Sigmoid colon (tissue), 7 donors: ENCODE measurements around the gene NAT14. TPM values are rescaled to one million over a fixed set of nuclear protein-coding genes. Genes with fewer than 3 reads are reported as not detected.
"Not testable (repeated sequence)": the region's sequence is repeated elsewhere in the genome, so short reads cannot be mapped to it uniquely, and the experiment has no call there.

ENCODE experiments used
- DNase-seq: peaks from one replicate; pipeline ENCODE4 v3.0.0-alpha.2; 2019
- H3K27ac ChIP-seq, 4 donors: fragments of 200-600 bp; sonication (generic); one replicate each; pipeline ENCODE4 v1.5.1; 2016 to 2019; ENCODE audit warnings: mild to moderate bottlenecking in 1 of 4
- H3K27me3 ChIP-seq, 3 donors: fragments of 200-600 bp; sonication (generic); one replicate each; pipeline ENCODE4 v1.5.1; 2019; ENCODE audit warnings: mild to moderate bottlenecking in 1 of 3
- H3K36me3 ChIP-seq, 4 donors: fragments of 200-600 bp; sonication (generic); one replicate each; pipeline ENCODE4 v1.5.1; 2016 to 2019
- H3K4me1 ChIP-seq, 4 donors: fragments of 200-600 bp; sonication (generic); one replicate each; pipeline ENCODE4 v1.5.1; 2017 to 2019
- H3K4me3 ChIP-seq, 4 donors: fragments of 200-600 bp; sonication (generic); one replicate each; pipeline ENCODE4 v1.5.1; 2017 to 2019; ENCODE audit warnings: mild to moderate bottlenecking in 2 of 4, moderate library complexity in 1 of 4
- H3K9me3 ChIP-seq, 4 donors: fragments of 200-600 bp in 3 of 4; sonication (generic) in 3 of 4; one replicate each; pipeline versions ENCODE4 v1.5.1 to v1.6.1; 2013 to 2019
- EP300 ChIP-seq, 4 donors: sonication (generic); formaldehyde crosslinking; IDR thresholded peaks; one replicate each; pipeline ENCODE4 v1.6.1; 2017; ENCODE audit warnings: antibody characterized with exemption in 4 of 4
- POLR2A ChIP-seq, 2 donors: fragments of 450-650 bp; IDR thresholded peaks; one replicate each; pipeline ENCODE4 v1.6.1; 2016; ENCODE audit warnings: antibody characterized with exemption in 2 of 2, mild to moderate bottlenecking in 2 of 2, moderate library complexity in 2 of 2
- POLR2AphosphoS5 ChIP-seq, 4 donors: sonication (generic); formaldehyde crosslinking; IDR thresholded peaks; one replicate each; pipeline ENCODE4 v1.6.1; 2017; ENCODE audit warnings: antibody characterized with exemption in 4 of 4
- WGBS, 2 donors: extraction: QIAGEN DNeasy Blood & Tissue Kit; methylation state at CpG; one replicate each; pipeline ENCODE4 v1.1.7; 2013; 5-methylcytosine and 5-hydroxymethylcytosine counted together
- intact Hi-C: fragments of 100-400 bp; cut with DNase I; formaldehyde crosslinking; loops from one replicate; pipeline ENCODE4 v1.15.1; 2023
- polyA plus RNA-seq, 3 donors: library from polyadenylated mRNA; stranded (reverse); fragments of 200-250 nt; gene quantifications; one replicate each; pipeline ENCODE4 v1.2.3, GENCODE V29; 2013
- total RNA-seq, 4 donors: library from RNA; depleted of rRNA; stranded (reverse); fragments of >200 nt; gene quantifications; one replicate each; pipeline ENCODE4 v1.1.0, GENCODE V29; 2016
- TF ChIP-seq, protein P1 (sequence below), 4 experiments: fragments of 450-650 bp in 3 of 4; fragments of 200-600 bp in 1 of 4; IDR thresholded peaks; one replicate each; pipeline ENCODE4 v1.5.1; 2016 to 2019; ENCODE audit warnings: antibody characterized with exemption in 4 of 4, mild to moderate bottlenecking in 3 of 4, moderate library complexity in 2 of 4
- donor health status: healthy with polysubstance abuse.
- donor health status: Bipolar disorder and iron deficiency.
- donor health status: healthy.

The NAT14 gene
- total and polyA plus RNA-seq, 7 donors = 1.4 to 13.7 (median 7.8) TPM

DNA sequence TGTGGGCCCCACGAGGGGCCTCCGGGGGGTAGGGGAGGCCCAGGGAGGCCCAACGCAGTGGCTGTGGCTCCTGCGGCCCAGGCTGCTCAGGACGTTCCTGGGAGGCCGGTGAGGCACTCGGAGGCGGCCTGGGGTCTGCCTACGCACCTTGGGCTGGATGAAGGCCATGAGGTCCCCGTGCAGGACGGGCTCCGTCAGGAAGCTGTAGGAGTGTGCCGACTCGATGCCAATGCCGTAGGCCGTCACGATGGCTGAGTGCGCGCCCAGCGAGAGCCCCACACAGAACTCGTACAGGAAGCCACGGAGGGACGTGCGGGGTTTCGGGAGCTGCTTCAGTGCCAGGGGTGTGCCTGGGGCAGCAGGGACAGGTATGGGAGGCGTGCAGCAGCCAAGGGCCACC, 46.0 kb downstream of the NAT14 start:
- DNase-seq = no peak

DNA sequence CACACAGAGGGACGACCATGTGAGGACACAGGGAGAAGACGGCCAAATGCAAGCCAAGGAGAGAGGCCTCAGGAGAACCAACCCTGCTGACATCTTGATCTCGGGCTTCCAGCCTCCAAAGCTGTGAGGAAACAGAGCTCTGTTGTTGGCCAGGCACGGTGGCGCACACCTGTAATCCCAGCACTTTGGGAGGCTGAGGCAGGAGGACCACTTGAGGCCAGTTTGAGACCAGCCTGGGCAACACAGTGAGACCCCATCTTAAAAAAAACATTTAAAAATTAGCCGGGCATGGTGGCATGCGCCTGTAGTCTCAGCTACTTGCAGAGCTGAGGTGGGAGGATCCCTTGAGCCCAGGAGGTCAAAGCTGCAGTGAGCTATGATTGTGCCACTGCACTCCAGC, 49.3 kb downstream of the NAT14 start:
- intact Hi-C loops, H3K36me3 ChIP-seq, H3K9me3 ChIP-seq, DNase-seq, H3K27ac ChIP-seq, H3K4me3 ChIP-seq, H3K4me1 ChIP-seq: not testable (repeated sequence)
- 90 to 93% methylated on average over 7 of the region's 7 CpGs for WGBS, 2 donors
- H3K27me3 ChIP-seq = peaks cover 0 to 42% (median 8%) of the 10 kb centered on the region in 3 donors

More for the DNA sequence above, 46.0 kb downstream of the NAT14 start:
- Histone ChIP-seq H3K36me3 (no peaks in the 10 kb centered on the region), H3K4me3 (no peak overlapping the region), H3K27ac (no peak overlapping the region), H3K27me3 (peaks cover 0 to 30% (median 8%) of the 10 kb centered on the region in 3 donors), H3K4me1 (peaks cover 0 to 9% (median 8%) of the 10 kb centered on the region in 4 donors), H3K9me3 (no peaks in the 10 kb centered on the region)
- intact Hi-C loops = no loop called here
- WGBS, 2 donors = 94 to 95% methylated on average over 26 of the region's 26 CpGs
- TF ChIP-seq EP300 (IDR thresholded peaks at IDR 0.05) (no peak), POLR2A (IDR thresholded peaks at IDR 0.05) (no peak), POLR2AphosphoS5 (IDR thresholded peaks at IDR 0.05) (no peak)
- TF ChIP-seq, protein P1, sequence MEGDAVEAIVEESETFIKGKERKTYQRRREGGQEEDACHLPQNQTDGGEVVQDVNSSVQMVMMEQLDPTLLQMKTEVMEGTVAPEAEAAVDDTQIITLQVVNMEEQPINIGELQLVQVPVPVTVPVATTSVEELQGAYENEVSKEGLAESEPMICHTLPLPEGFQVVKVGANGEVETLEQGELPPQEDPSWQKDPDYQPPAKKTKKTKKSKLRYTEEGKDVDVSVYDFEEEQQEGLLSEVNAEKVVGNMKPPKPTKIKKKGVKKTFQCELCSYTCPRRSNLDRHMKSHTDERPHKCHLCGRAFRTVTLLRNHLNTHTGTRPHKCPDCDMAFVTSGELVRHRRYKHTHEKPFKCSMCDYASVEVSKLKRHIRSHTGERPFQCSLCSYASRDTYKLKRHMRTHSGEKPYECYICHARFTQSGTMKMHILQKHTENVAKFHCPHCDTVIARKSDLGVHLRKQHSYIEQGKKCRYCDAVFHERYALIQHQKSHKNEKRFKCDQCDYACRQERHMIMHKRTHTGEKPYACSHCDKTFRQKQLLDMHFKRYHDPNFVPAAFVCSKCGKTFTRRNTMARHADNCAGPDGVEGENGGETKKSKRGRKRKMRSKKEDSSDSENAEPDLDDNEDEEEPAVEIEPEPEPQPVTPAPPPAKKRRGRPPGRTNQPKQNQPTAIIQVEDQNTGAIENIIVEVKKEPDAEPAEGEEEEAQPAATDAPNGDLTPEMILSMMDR (IDR thresholded peaks at IDR 0.05) = no peak

DNA sequence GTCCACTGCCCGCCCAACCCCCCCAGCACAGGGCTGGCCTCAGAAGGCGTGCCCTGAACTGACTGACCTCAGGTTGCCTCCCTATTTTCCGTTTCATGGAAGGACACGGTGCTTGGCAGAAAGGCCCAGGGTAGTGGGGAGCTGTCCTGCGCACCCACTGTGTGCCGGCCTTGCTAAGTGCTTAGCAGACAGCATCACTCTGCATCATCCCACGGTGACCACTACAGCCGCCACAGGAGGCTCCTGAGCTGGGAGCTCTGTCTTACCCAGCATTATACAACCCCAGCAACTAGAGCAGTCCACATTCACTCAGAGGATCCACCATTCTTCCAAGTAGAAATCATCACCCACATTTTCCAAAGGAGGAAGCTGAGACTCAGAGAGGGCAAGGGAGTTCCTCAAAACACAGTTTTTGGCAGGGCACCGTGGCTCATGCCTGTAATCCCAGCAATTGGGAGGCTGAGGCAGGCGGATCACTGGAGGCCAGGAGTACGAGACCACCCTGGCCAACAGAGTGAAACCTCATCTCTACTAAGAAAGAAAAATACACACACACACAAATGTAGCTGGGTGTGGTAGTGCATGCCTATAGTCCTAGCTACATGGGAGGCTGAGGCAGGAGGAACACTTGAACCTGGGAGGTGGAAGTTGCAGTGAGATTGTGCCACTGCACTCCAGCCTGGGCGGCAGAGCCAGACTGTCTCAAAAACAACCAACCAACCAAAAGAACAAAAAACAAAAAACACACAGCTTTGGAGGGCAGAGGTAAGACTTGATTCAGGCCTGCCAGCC, 50.4 kb downstream of the NAT14 start:
- H3K4me3 ChIP-seq = no peak overlapping the region
- no peak for TF ChIP-seq EP300 (IDR thresholded peaks at IDR 0.05)
- no peak for TF ChIP-seq POLR2A (IDR thresholded peaks at IDR 0.05)
- TF ChIP-seq, protein P1 (IDR thresholded peaks at IDR 0.05) = no peak
- no peak for TF ChIP-seq POLR2AphosphoS5 (IDR thresholded peaks at IDR 0.05)
- no peak overlapping the region for H3K27ac ChIP-seq
- no peaks in the 10 kb centered on the region for H3K36me3 ChIP-seq
- no peak for DNase-seq
- WGBS, 2 donors = 67 to 83% methylated on average over 12 of the region's 12 CpGs
- H3K4me1 ChIP-seq = no peaks in the 10 kb centered on the region
- H3K9me3 ChIP-seq = no peaks in the 10 kb centered on the region
- intact Hi-C loops = no loop called here
- peaks cover 0 to 36% (median 0%) of the 10 kb centered on the region in 3 donors for H3K27me3 ChIP-seq

DNA sequence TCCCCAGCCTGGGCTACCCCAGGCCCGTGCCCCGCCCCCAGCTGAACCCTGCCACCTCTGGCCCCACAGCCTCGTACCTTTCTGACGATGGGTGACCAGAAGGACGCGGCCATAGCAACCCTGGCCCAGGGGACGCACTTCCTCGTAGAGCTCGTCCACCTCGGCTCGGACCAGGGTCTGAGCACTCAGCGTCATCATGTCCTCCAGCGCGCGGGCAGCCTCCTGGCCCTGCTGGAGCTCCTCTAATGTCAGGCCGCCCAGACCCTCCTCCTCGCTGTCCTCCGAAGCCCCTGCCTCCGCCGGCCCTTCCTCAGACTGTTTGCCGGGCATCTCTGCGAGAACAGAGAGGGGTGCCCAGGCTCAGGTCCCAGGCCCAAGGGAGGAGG, 51.0 kb downstream of the NAT14 start:
- 90 to 92% methylated on average over 22 of the region's 22 CpGs for WGBS, 2 donors
- H3K4me1 ChIP-seq = no peaks in the 10 kb centered on the region
- peaks cover 0 to 32% (median 0%) of the 10 kb centered on the region in 3 donors for H3K27me3 ChIP-seq
- intact Hi-C loops = no loop called here
- no peaks in the 10 kb centered on the region for H3K36me3 ChIP-seq
- no peaks in the 10 kb centered on the region for H3K9me3 ChIP-seq
- H3K27ac ChIP-seq = no peak overlapping the region
- DNase-seq = no peak
- H3K4me3 ChIP-seq = no peak overlapping the region
- TF ChIP-seq POLR2AphosphoS5 (IDR thresholded peaks at IDR 0.05) = no peak
- TF ChIP-seq, protein P1 (IDR thresholded peaks at IDR 0.05) = no peak
- no peak for TF ChIP-seq EP300 (IDR thresholded peaks at IDR 0.05)
- TF ChIP-seq POLR2A (IDR thresholded peaks at IDR 0.05) = no peak

DNA sequence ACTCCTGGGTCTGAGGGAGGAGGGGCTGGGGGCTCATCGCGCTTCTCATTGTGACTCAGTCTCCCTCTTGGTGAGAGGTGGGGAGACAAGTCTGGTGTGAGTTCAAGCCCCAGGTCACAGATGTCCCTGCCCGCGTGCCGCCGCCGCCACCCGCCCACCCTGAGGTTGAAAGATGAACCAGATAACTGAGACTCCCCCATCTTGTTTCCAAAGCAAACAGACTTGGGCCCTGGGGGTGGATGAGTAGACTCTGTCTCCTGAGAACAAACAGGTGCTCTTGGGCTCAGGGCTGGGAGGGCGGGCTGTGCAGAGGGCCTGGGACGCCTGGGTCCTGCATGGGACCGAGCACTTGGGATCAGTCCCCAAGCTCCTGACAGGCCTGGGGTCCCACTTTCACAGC, 51.4 kb downstream of the NAT14 start:
- DNase-seq = no peak
- intact Hi-C loops = no loop called here
- Histone ChIP-seq H3K4me1 (no peaks in the 10 kb centered on the region), H3K27ac (no peak overlapping the region), H3K36me3 (no peaks in the 10 kb centered on the region), H3K27me3 (peaks cover 0 to 28% (median 0%) of the 10 kb centered on the region in 3 donors), H3K9me3 (no peaks in the 10 kb centered on the region), H3K4me3 (no peak overlapping the region)
- 92% methylated on average over 11 of the region's 11 CpGs for WGBS, 2 donors
- TF ChIP-seq POLR2A (IDR thresholded peaks at IDR 0.05) = no peak
- TF ChIP-seq EP300 (IDR thresholded peaks at IDR 0.05) = no peak
- TF ChIP-seq POLR2AphosphoS5 (IDR thresholded peaks at IDR 0.05) = no peak
- TF ChIP-seq, protein P1 (IDR thresholded peaks at IDR 0.05) = no peak

Other genes with a start within 250 kb of the NAT14 start
- gene PPP6R1, start 226.2 kb upstream of the NAT14 start, total RNA-seq = 10 to 100 TPM; 17.1 to 46.8 (median 24.9) TPM
- 10 to 100 TPM; 19.8 to 78.1 (median 22.9) TPM for gene PPP6R1, start 226.2 kb upstream of the NAT14 start, polyA plus RNA-seq
- gene HSPBP1, start 205.1 kb upstream of the NAT14 start, total RNA-seq = 10 to 100 TPM; 19.7 to 30.5 (median 23.8) TPM
- 10 to 100 TPM; 31.8 to 62.7 (median 32.4) TPM for gene HSPBP1, start 205.1 kb upstream of the NAT14 start, polyA plus RNA-seq
- gene BRSK1, start 201.2 kb upstream of the NAT14 start, total RNA-seq = 10 to 100 TPM in 2 of 4 donors, 1 to 10 TPM in 2; 3.9 to 20.6 (median 10.8) TPM
- gene BRSK1, start 201.2 kb upstream of the NAT14 start, polyA plus RNA-seq = 1 to 10 TPM in 2 of 3 donors, not detected in 1; 2.9 to 4.2 TPM
- gene TMEM150B, start 159.8 kb upstream of the NAT14 start, total RNA-seq = 1 to 10 TPM in 3 of 4 donors, not detected in 1; 2.4 to 6.1 (median 4.1) TPM
- 10 to 100 TPM in 2 of 3 donors, 1 to 10 TPM in 1; 8.4 to 18.7 (median 11.8) TPM for gene TMEM150B, start 159.8 kb upstream of the NAT14 start, polyA plus RNA-seq
- gene KMT5C, start 145.3 kb upstream of the NAT14 start, total RNA-seq = 10 to 100 TPM in 2 of 4 donors, 1 to 10 TPM in 2; 7.5 to 12.7 (median 9.6) TPM
- gene KMT5C, start 145.3 kb upstream of the NAT14 start, polyA plus RNA-seq = 10 to 100 TPM in 1 of 3 donors, 1 to 10 TPM in 2; 3.0 to 14.8 (median 3.5) TPM
- under 1 TPM in 1 of 4 donors, not detected in 3; 0.16 TPM for gene COX6B2, start 130.5 kb upstream of the NAT14 start, total RNA-seq
- gene COX6B2, start 130.5 kb upstream of the NAT14 start, polyA plus RNA-seq = 1 to 10 TPM in 2 of 3 donors, under 1 TPM in 1; 0.60 to 3.8 (median 1.4) TPM
- not detected for gene GARIN5B, start 121.9 kb upstream of the NAT14 start, total RNA-seq
- not detected for gene GARIN5B, start 121.9 kb upstream of the NAT14 start, polyA plus RNA-seq
- gene IL11, start 114.7 kb upstream of the NAT14 start, total RNA-seq = 1 to 10 TPM in 1 of 4 donors, under 1 TPM in 1, not detected in 2; 0.81 to 4.4 TPM
- gene IL11, start 114.7 kb upstream of the NAT14 start, polyA plus RNA-seq = under 1 TPM in 1 of 3 donors, not detected in 2; 0.74 TPM
- gene TMEM190, start 108.4 kb upstream of the NAT14 start, total RNA-seq = not detected
- gene TMEM190, start 108.4 kb upstream of the NAT14 start, polyA plus RNA-seq = under 1 TPM in 1 of 3 donors, not detected in 2; 0.26 TPM
- 1 to 10 TPM in 1 of 4 donors, under 1 TPM in 2, not detected in 1; 0.54 to 1.7 (median 0.66) TPM for gene TMEM238, start 100.9 kb upstream of the NAT14 start, total RNA-seq
- under 1 TPM in 2 of 3 donors, not detected in 1; 0.90 to 0.92 TPM for gene TMEM238, start 100.9 kb upstream of the NAT14 start, polyA plus RNA-seq
- 100 to 1,000 TPM; 253 to 607 (median 503) TPM for gene RPL28, start 99.3 kb upstream of the NAT14 start, total RNA-seq
- 1,000 to 10,000 TPM; 1,833 to 2,816 (median 2,129) TPM for gene RPL28, start 99.3 kb upstream of the NAT14 start, polyA plus RNA-seq
- gene UBE2S, start 77.4 kb upstream of the NAT14 start, total RNA-seq = 10 to 100 TPM; 11.8 to 23.9 (median 14.8) TPM
- 10 to 100 TPM in 2 of 3 donors, 1 to 10 TPM in 1; 6.6 to 32.6 (median 16.2) TPM for gene UBE2S, start 77.4 kb upstream of the NAT14 start, polyA plus RNA-seq
- under 1 TPM in 3 of 4 donors, not detected in 1; 0.28 to 0.41 (median 0.36) TPM for gene SHISA7, start 41.9 kb upstream of the NAT14 start, total RNA-seq
- gene SHISA7, start 41.9 kb upstream of the NAT14 start, polyA plus RNA-seq = under 1 TPM in 1 of 3 donors, not detected in 2; 0.04 TPM
- 100 to 1,000 TPM in 2 of 4 donors, 10 to 100 TPM in 2; 90.3 to 114 (median 101) TPM for gene ISOC2, start 23.5 kb upstream of the NAT14 start, total RNA-seq
- 100 to 1,000 TPM; 147 to 173 (median 162) TPM for gene ISOC2, start 23.5 kb upstream of the NAT14 start, polyA plus RNA-seq
- not detected for gene C19orf85, start 20.4 kb upstream of the NAT14 start, total RNA-seq
- gene C19orf85, start 20.4 kb upstream of the NAT14 start, polyA plus RNA-seq = under 1 TPM in 1 of 3 donors, not detected in 2; 0.07 TPM
- gene ZNF628, start 8.6 kb upstream of the NAT14 start, total RNA-seq = 10 to 100 TPM in 1 of 4 donors, 1 to 10 TPM in 3; 1.4 to 15.0 (median 3.7) TPM
- 10 to 100 TPM in 1 of 3 donors, 1 to 10 TPM in 2; 1.8 to 10.1 (median 2.5) TPM for gene ZNF628, start 8.6 kb upstream of the NAT14 start, polyA plus RNA-seq
- gene SSC5D, start 3.2 kb downstream of the NAT14 start, total RNA-seq = 10 to 100 TPM in 3 of 4 donors, 1 to 10 TPM in 1; 9.9 to 66.7 (median 19.2) TPM
- 1 to 10 TPM in 2 of 3 donors, not detected in 1; 1.2 to 3.8 TPM for gene SSC5D, start 3.2 kb downstream of the NAT14 start, polyA plus RNA-seq
- not detected for gene SBK2, start 51.9 kb downstream of the NAT14 start, total RNA-seq
- gene SBK2, start 51.9 kb downstream of the NAT14 start, polyA plus RNA-seq = not detected
- under 1 TPM in 1 of 4 donors, not detected in 3; 0.36 TPM for gene SBK3, start 60.4 kb downstream of the NAT14 start, total RNA-seq
- under 1 TPM in 1 of 3 donors, not detected in 2; 0.23 TPM for gene SBK3, start 60.4 kb downstream of the NAT14 start, polyA plus RNA-seq
- 1 to 10 TPM; 1.4 to 3.0 (median 2.2) TPM for gene ZNF579, start 95.7 kb downstream of the NAT14 start, total RNA-seq
- 1 to 10 TPM in 2 of 3 donors, under 1 TPM in 1; 0.69 to 4.0 (median 1.8) TPM for gene ZNF579, start 95.7 kb downstream of the NAT14 start, polyA plus RNA-seq
- 1 to 10 TPM; 3.5 to 9.6 (median 9.1) TPM for gene FIZ1, start 114.3 kb downstream of the NAT14 start, total RNA-seq
- gene FIZ1, start 114.3 kb downstream of the NAT14 start, polyA plus RNA-seq = 1 to 10 TPM; 5.3 to 9.0 (median 7.2) TPM
- 10 to 100 TPM; 24.5 to 37.1 (median 31.3) TPM for gene ZNF524, start 115.1 kb downstream of the NAT14 start, total RNA-seq
- gene ZNF524, start 115.1 kb downstream of the NAT14 start, polyA plus RNA-seq = 10 to 100 TPM; 44.1 to 49.2 (median 45.5) TPM
- 1 to 10 TPM; 2.3 to 8.6 (median 3.4) TPM for gene ZNF865, start 120.5 kb downstream of the NAT14 start, total RNA-seq
- gene ZNF865, start 120.5 kb downstream of the NAT14 start, polyA plus RNA-seq = 1 to 10 TPM; 2.4 to 9.3 (median 3.0) TPM
- gene ZNF784, start 139.4 kb downstream of the NAT14 start, total RNA-seq = 1 to 10 TPM; 2.8 to 9.1 (median 3.7) TPM
- 1 to 10 TPM; 7.2 to 8.2 (median 7.2) TPM for gene ZNF784, start 139.4 kb downstream of the NAT14 start, polyA plus RNA-seq
- gene ZNF580, start 155.8 kb downstream of the NAT14 start, total RNA-seq = 10 to 100 TPM; 23.5 to 45.5 (median 31.1) TPM
- 10 to 100 TPM; 10.4 to 27.9 (median 13.8) TPM for gene ZNF580, start 155.8 kb downstream of the NAT14 start, polyA plus RNA-seq
- 10 to 100 TPM; 18.2 to 43.2 (median 24.5) TPM for gene ZNF581, start 158.5 kb downstream of the NAT14 start, total RNA-seq
- 10 to 100 TPM; 17.1 to 24.4 (median 23.4) TPM for gene ZNF581, start 158.5 kb downstream of the NAT14 start, polyA plus RNA-seq
- 10 to 100 TPM; 16.6 to 22.9 (median 20.2) TPM for gene CCDC106, start 163.0 kb downstream of the NAT14 start, total RNA-seq
- gene CCDC106, start 163.0 kb downstream of the NAT14 start, polyA plus RNA-seq = 10 to 100 TPM in 2 of 3 donors, 1 to 10 TPM in 1; 5.5 to 10.8 (median 10.0) TPM
- gene U2AF2, start 169.8 kb downstream of the NAT14 start, total RNA-seq = 10 to 100 TPM; 52.1 to 79.7 (median 65.4) TPM
- gene U2AF2, start 169.8 kb downstream of the NAT14 start, polyA plus RNA-seq = 100 to 1,000 TPM in 1 of 3 donors, 10 to 100 TPM in 2; 81.7 to 162 (median 86.9) TPM
- gene EPN1, start 190.0 kb downstream of the NAT14 start, total RNA-seq = 10 to 100 TPM; 22.8 to 54.3 (median 34.6) TPM
- gene EPN1, start 190.0 kb downstream of the NAT14 start, polyA plus RNA-seq = 100 to 1,000 TPM; 137 to 162 (median 146) TPM